WERI-Rb-1 (cell line): Measurements from ENCODE around the gene HAUS8.
"Not testable (repeated sequence)": the region's sequence is repeated elsewhere in the genome, so short reads cannot be mapped to it uniquely, and the experiment has no call there.

Source experiments
- DNase-seq: peaks from one replicate; pipeline ENCODE4 v3.0.0-alpha.2; 2020
- H3K27ac ChIP-seq: fragments of 250-450 bp; sonication (Bioruptor Pico); 2 replicates; pipeline ENCODE4 v1.5.1; 2020; ENCODE audit warnings: mild to moderate bottlenecking, moderate library complexity
- H3K27me3 ChIP-seq: fragments of 250-450 bp; sonication (Bioruptor Pico); 2 replicates; pipeline ENCODE4 v1.5.1; 2021; ENCODE audit warnings: mild to moderate bottlenecking, low read depth, moderate library complexity; ENCODE audit not compliant: insufficient read depth, severe bottlenecking
- H3K36me3 ChIP-seq: fragments of 250-450 bp; sonication (Bioruptor Pico); 2 replicates; pipeline ENCODE4 v1.5.1; 2020; ENCODE audit warnings: mild to moderate bottlenecking, moderate library complexity
- H3K4me3 ChIP-seq: 2 replicates; pipeline ENCODE4 v1.5.1; 2011; ENCODE audit warnings: low read depth, mild to moderate bottlenecking, control low read depth, low read length
- H3K9me3 ChIP-seq: fragments of 250-450 bp; sonication (Bioruptor Pico); 2 replicates; pipeline ENCODE4 v1.5.1; 2021; ENCODE audit warnings: mild to moderate bottlenecking, moderate library complexity; ENCODE audit not compliant: severe bottlenecking
- CTCF ChIP-seq: IDR thresholded peaks from 2 replicates; pipeline ENCODE4 v1.5.1; 2011; ENCODE audit warnings: low read depth, mild to moderate bottlenecking, control low read depth, inconsistent platforms, low read length

The HAUS8 gene

GRCh38 chr19:17110599-17110966 lies 35.3 kb upstream of the HAUS8 start:
- Histone ChIP-seq H3K4me3 (no peak overlapping the region), H3K27ac (no peak overlapping the region), H3K9me3 (no peaks in the 10 kb centered on the region), H3K27me3 (no peaks in the 10 kb centered on the region), H3K36me3 (peaks cover 29% of the 10 kb centered on the region)
- no peak for TF ChIP-seq CTCF
- DNase-seq = no peak

GRCh38 chr19:17109962-17110598 lies 34.8 kb upstream of the HAUS8 start:
- Histone ChIP-seq H3K4me3 (no peak overlapping the region), H3K36me3 (peaks cover 29% of the 10 kb centered on the region), H3K27ac (no peak overlapping the region), H3K9me3 (no peaks in the 10 kb centered on the region), H3K27me3 (no peaks in the 10 kb centered on the region)
- no peak for DNase-seq
- TF ChIP-seq CTCF = no peak

- no peak for DNase-seq
- Histone ChIP-seq H3K4me3 (no peak overlapping the region), H3K27ac (no peak overlapping the region), H3K9me3 (no peaks in the 10 kb centered on the region), H3K27me3 (no peaks in the 10 kb centered on the region), H3K36me3 (peaks cover 30% of the 10 kb centered on the region)
- TF ChIP-seq CTCF = no peak
Observed at GRCh38 chr19:17109300-17109699, 34.0 kb upstream of the HAUS8 start.

GRCh38 chr19:17108453-17108784 lies 33.2 kb upstream of the HAUS8 start:
- no peaks in the 10 kb centered on the region for H3K27me3 ChIP-seq
- no peak overlapping the region for H3K27ac ChIP-seq
- TF ChIP-seq CTCF = no peak
- no peak for DNase-seq
- peaks cover 34% of the 10 kb centered on the region for H3K36me3 ChIP-seq
- H3K9me3 ChIP-seq = no peaks in the 10 kb centered on the region
- H3K4me3 ChIP-seq = no peak overlapping the region

- DNase-seq = no peak
- no peak overlapping the region for H3K27ac ChIP-seq
- no peaks in the 10 kb centered on the region for H3K9me3 ChIP-seq
- TF ChIP-seq CTCF = no peak
- no peak overlapping the region for H3K4me3 ChIP-seq
- H3K36me3 ChIP-seq = peaks cover 40% of the 10 kb centered on the region
- H3K27me3 ChIP-seq = no peaks in the 10 kb centered on the region
Observed at GRCh38 chr19:17107546-17108452, 32.5 kb upstream of the HAUS8 start.

- DNase-seq, H3K9me3 ChIP-seq, H3K27me3 ChIP-seq, H3K27ac ChIP-seq, H3K4me3 ChIP-seq: not testable (repeated sequence)
- peaks cover 47% of the 10 kb centered on the region for H3K36me3 ChIP-seq
Observed at GRCh38 chr19:17106964-17107363, 31.7 kb upstream of the HAUS8 start.
